ENCODE measurements around the gene NRXN3. TPM values are rescaled to one million over a fixed set of nuclear protein-coding genes. Genes with fewer than 3 reads are reported as not detected.

The NRXN3 gene
- total RNA-seq, 4 donors from 2014 or later: 0.56 to 1.6 (median 1.1) TPM

- Histone ChIP-seq H3K9me3 (no peaks in the 10 kb centered on the region), H3K27ac (no peak overlapping the region), H3K4me1 (no peaks in the 10 kb centered on the region), H3K36me3 (no peaks in the 10 kb centered on the region), H3K27me3 (no peaks in the 10 kb centered on the region), H3K4me3 (replicated peaks in 1 of 3) (no peak overlapping the region)
- intact Hi-C loops (cut with DNase I): no loop called here
- DNase-seq: no peak
- TF ChIP-seq, protein P1, sequence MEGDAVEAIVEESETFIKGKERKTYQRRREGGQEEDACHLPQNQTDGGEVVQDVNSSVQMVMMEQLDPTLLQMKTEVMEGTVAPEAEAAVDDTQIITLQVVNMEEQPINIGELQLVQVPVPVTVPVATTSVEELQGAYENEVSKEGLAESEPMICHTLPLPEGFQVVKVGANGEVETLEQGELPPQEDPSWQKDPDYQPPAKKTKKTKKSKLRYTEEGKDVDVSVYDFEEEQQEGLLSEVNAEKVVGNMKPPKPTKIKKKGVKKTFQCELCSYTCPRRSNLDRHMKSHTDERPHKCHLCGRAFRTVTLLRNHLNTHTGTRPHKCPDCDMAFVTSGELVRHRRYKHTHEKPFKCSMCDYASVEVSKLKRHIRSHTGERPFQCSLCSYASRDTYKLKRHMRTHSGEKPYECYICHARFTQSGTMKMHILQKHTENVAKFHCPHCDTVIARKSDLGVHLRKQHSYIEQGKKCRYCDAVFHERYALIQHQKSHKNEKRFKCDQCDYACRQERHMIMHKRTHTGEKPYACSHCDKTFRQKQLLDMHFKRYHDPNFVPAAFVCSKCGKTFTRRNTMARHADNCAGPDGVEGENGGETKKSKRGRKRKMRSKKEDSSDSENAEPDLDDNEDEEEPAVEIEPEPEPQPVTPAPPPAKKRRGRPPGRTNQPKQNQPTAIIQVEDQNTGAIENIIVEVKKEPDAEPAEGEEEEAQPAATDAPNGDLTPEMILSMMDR (IDR thresholded peaks at IDR 0.05): no peak
- no peak for TF ChIP-seq POLR2A (IDR thresholded peaks at IDR 0.05)
- 86 to 92% methylated on average over 1 of the region's 1 CpG for WGBS, 2 donors
Measured at GRCh38 chr14:79702197-79702596, 1532.0 kb downstream of the NRXN3 start.

DNA sequence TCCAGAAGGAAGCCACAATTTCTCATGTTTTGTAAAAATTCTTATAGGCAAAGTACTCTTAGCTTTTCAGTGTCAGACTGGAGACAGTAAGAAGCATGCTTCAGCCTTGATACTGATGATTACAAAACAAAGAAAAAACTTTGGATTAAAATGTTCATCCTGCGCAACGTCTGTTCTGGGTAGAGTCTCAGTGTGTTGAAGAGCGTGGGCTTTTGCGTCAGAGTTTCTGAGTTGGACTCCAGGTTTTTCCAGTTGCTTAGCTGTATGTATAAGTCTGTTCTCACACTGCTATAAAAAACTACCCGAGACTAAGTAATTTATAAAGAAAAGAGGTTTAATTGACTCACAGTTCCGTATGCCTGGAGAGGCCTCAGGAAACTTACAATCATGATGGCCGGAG is 1533.0 kb downstream of the NRXN3 start:
- intact Hi-C loops (cut with DNase I): no loop called here
- H3K9me3 ChIP-seq: no peaks in the 10 kb centered on the region

GRCh38 chr14:79704041-79704807 is 1534.1 kb downstream of the NRXN3 start:
- Histone ChIP-seq H3K36me3 (no peaks in the 10 kb centered on the region), H3K9me3 (no peaks in the 10 kb centered on the region), H3K4me3 (replicated peaks in 1 of 3) (no peak overlapping the region), H3K27me3 (no peaks in the 10 kb centered on the region), H3K27ac (no peak overlapping the region), H3K4me1 (no peaks in the 10 kb centered on the region)
- 79 to 84% methylated on average over 6 of the region's 6 CpGs for WGBS, 2 donors
- no peak for DNase-seq
- TF ChIP-seq, protein P1 (IDR thresholded peaks at IDR 0.05): no peak
- TF ChIP-seq POLR2A (IDR thresholded peaks at IDR 0.05): no peak
- intact Hi-C loops (cut with DNase I): no loop called here

More for the DNA sequence above, 1533.0 kb downstream of the NRXN3 start:
- WGBS, 2 donors: 92 to 94% methylated on average over 7 of the region's 7 CpGs
- no peak overlapping the region for H3K4me3 ChIP-seq (replicated peaks in 1 of 3)
- no peaks in the 10 kb centered on the region for H3K36me3 ChIP-seq
- no peaks in the 10 kb centered on the region for H3K27me3 ChIP-seq
- TF ChIP-seq POLR2A (IDR thresholded peaks at IDR 0.05): no peak
- DNase-seq: no peak
- no peaks in the 10 kb centered on the region for H3K4me1 ChIP-seq
- no peak overlapping the region for H3K27ac ChIP-seq

DNA sequence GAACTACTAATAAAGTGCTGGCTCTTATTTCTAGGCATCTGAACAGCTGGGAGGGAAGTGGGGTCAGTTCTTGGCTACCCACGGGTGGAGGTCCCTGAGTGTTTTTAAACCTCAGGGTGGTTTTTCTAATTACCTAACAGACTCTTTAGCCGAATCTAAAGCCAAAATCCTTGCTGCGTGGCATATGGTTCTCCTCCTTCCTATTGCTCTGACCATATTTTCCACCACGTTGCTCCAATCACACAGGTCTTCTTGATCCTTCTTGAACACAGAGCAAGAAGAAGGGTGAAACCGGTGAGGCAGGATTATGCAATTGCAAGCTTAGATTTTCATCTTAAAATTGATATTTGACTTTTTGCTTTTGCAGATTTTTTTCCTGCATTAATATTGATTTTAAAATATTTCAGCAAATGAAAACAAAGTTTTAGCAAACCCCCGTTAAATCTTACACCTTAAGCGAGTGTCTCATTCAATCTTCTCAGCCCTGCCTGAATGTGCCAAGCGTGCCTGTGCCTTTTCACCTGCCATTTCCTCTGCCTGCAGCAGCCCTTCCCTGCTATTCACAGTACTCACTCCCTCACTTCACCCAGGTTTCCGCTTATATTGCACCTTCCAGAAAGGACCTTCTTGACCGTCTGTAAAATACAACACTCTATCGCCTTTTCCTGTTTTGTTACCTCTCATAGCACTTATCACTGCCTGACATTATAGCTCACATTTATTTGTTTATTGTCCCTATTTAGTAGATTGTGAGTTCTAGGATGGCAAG is 1535.1 kb downstream of the NRXN3 start:
- H3K27ac ChIP-seq: no peak overlapping the region
- 76 to 86% methylated on average over 11 of the region's 11 CpGs for WGBS, 2 donors
- intact Hi-C loops (cut with DNase I): no loop called here
- H3K4me1 ChIP-seq: no peaks in the 10 kb centered on the region
- H3K36me3 ChIP-seq: no peaks in the 10 kb centered on the region
- H3K9me3 ChIP-seq: no peaks in the 10 kb centered on the region
- H3K27me3 ChIP-seq: no peaks in the 10 kb centered on the region
- TF ChIP-seq, protein P1 (IDR thresholded peaks at IDR 0.05): no peak
- no peak for TF ChIP-seq POLR2A (IDR thresholded peaks at IDR 0.05)
- no peak for DNase-seq
- H3K4me3 ChIP-seq (replicated peaks in 1 of 3): no peak overlapping the region

GRCh38 chr14:79706382-79706781 is 1536.2 kb downstream of the NRXN3 start:
- H3K27me3 ChIP-seq: no peaks in the 10 kb centered on the region
- intact Hi-C loops (cut with DNase I): no loop called here
- no peaks in the 10 kb centered on the region for H3K36me3 ChIP-seq
- H3K4me1 ChIP-seq: no peaks in the 10 kb centered on the region
- no peak overlapping the region for H3K4me3 ChIP-seq (replicated peaks in 1 of 3)
- TF ChIP-seq, protein P1 (IDR thresholded peaks at IDR 0.05): no peak
- TF ChIP-seq POLR2A (IDR thresholded peaks at IDR 0.05): no peak
- no peak overlapping the region for H3K27ac ChIP-seq
- H3K9me3 ChIP-seq: no peaks in the 10 kb centered on the region
- 62 to 68% methylated on average over 2 of the region's 2 CpGs for WGBS, 2 donors
- no peak for DNase-seq
